Mesenchymal stem cell (in vitro differentiated cells and primary cell): ENCODE results near the gene CDC37L1.
A peak's percentile ranks its signal among the peaks of the same experiment; 100 is the strongest.

Experiments used
- DNase-seq: peaks from one replicate; pipeline ENCODE4 v3.0.0-alpha.2; 2013
- H2AFZ ChIP-seq: one replicate; pipeline ENCODE4 v1.6.1; 2013; ENCODE audit warnings: low read depth, mild to moderate bottlenecking, control low read depth, inconsistent platforms, low read length, moderate library complexity
- H2AK5ac ChIP-seq: 2 replicates; pipeline ENCODE4 v1.6.1; 2013; ENCODE audit warnings: low read length, moderate library complexity, mild to moderate bottlenecking, inconsistent platforms; ENCODE audit not compliant: severe bottlenecking
- H2BK120ac ChIP-seq: one replicate; pipeline ENCODE4 v1.6.1; 2013; ENCODE audit warnings: low read depth, mild to moderate bottlenecking, inconsistent platforms, low read length, moderate library complexity
- H2BK12ac ChIP-seq, 2 experiments: one replicate each; pipeline ENCODE4 v1.6.1; 2013; ENCODE audit warnings: inconsistent platforms in 2 of 2, low read length in 2 of 2, mild to moderate bottlenecking in 2 of 2, moderate library complexity in 2 of 2, control low read depth in 1 of 2
- H2BK15ac ChIP-seq: one replicate; pipeline ENCODE4 v1.6.1; 2013; ENCODE audit warnings: mild to moderate bottlenecking, low read depth, inconsistent platforms; ENCODE audit not compliant: poor library complexity, severe bottlenecking
- H2BK5ac ChIP-seq: 2 replicates; pipeline ENCODE4 v1.6.1; 2013; ENCODE audit warnings: low read depth, mild to moderate bottlenecking, low read length, control low read depth, inconsistent platforms; ENCODE audit not compliant: poor library complexity, severe bottlenecking
- H3K14ac ChIP-seq, 2 experiments: one replicate each; pipeline ENCODE4 v1.6.1; 2013; ENCODE audit warnings: inconsistent platforms in 2 of 2, low read length in 2 of 2, control low read depth in 1 of 2, mild to moderate bottlenecking in 1 of 2, moderate library complexity in 1 of 2
- H3K18ac ChIP-seq, 2 experiments: one replicate each; pipeline ENCODE4 v1.6.1; 2013; ENCODE audit warnings: inconsistent platforms in 2 of 2, low read length in 2 of 2, control low read depth in 1 of 2, low read depth in 1 of 2, mild to moderate bottlenecking in 1 of 2
- H3K23ac ChIP-seq, 2 experiments: one replicate each; pipeline ENCODE4 v1.6.1; 2013; ENCODE audit warnings: inconsistent platforms in 2 of 2, low read length in 2 of 2, mild to moderate bottlenecking in 2 of 2, moderate library complexity in 2 of 2, control low read depth in 1 of 2
- H3K27ac ChIP-seq: 2 replicates; pipeline ENCODE4 v1.5.1; 2013; ENCODE audit warnings: mild to moderate bottlenecking, moderate library complexity, low read length, control low read depth, inconsistent platforms; ENCODE audit not compliant: poor library complexity, severe bottlenecking
- H3K27me3 ChIP-seq, 2 experiments: 2 replicates each; pipeline versions ENCODE4 v1.6.1 to v1.7.0; 2013; ENCODE audit warnings: low read length in 2 of 2, mild to moderate bottlenecking in 2 of 2, moderate library complexity in 2 of 2, control low read depth in 1 of 2, inconsistent platforms in 1 of 2; ENCODE audit not compliant: control insufficient read depth in 1 of 2, insufficient read depth in 1 of 2
- H3K36me3 ChIP-seq, 2 experiments: 2 replicates each; pipeline versions ENCODE4 v1.6.1 to v1.7.0; 2013; ENCODE audit warnings: low read length in 2 of 2, control low read depth in 1 of 2, inconsistent platforms in 1 of 2, low read depth in 1 of 2, mild to moderate bottlenecking in 1 of 2; ENCODE audit not compliant: insufficient read depth in 2 of 2, control insufficient read depth in 1 of 2
- H3K4ac ChIP-seq, 2 experiments: one replicate each; pipeline ENCODE4 v1.6.1; 2013; ENCODE audit warnings: inconsistent platforms in 2 of 2, low read length in 2 of 2, mild to moderate bottlenecking in 2 of 2, moderate library complexity in 2 of 2, control low read depth in 1 of 2, low read depth in 1 of 2
- H3K4me1 ChIP-seq: 2 replicates; pipeline ENCODE4 v1.6.1; 2013; ENCODE audit warnings: low read depth, low read length, control low read depth; ENCODE audit not compliant: control insufficient read depth, insufficient read depth
- H3K4me2 ChIP-seq: 2 replicates; pipeline ENCODE4 v1.6.1; 2013; ENCODE audit warnings: low read length, mild to moderate bottlenecking, inconsistent platforms; ENCODE audit not compliant: poor library complexity, severe bottlenecking
- H3K4me3 ChIP-seq, 2 experiments: 2 replicates each; pipeline versions ENCODE4 v1.5.1 to v1.7.0; 2013; ENCODE audit warnings: low read length in 2 of 2, mild to moderate bottlenecking in 2 of 2, control low read depth in 1 of 2, low read depth in 1 of 2; ENCODE audit not compliant: insufficient read depth in 1 of 2
- H3K79me1 ChIP-seq: replicated peaks from 2 replicates; pipeline ENCODE4 v1.6.1; 2013; ENCODE audit warnings: mild to moderate bottlenecking, control low read depth, low read length, inconsistent platforms; ENCODE audit not compliant: poor library complexity, severe bottlenecking
- H3K9ac ChIP-seq: 2 replicates; pipeline ENCODE4 v1.7.0; 2013; ENCODE audit warnings: mild to moderate bottlenecking, low read length, moderate library complexity
- H3K9me3 ChIP-seq: 2 replicates; pipeline ENCODE4 v1.7.0; 2013; ENCODE audit warnings: mild to moderate bottlenecking, low read length; ENCODE audit not compliant: control insufficient read depth
- H4K8ac ChIP-seq: one replicate; pipeline ENCODE4 v1.6.1; 2013; ENCODE audit warnings: inconsistent platforms, mild to moderate bottlenecking, low read length, moderate library complexity
- H4K91ac ChIP-seq: one replicate; pipeline ENCODE4 v1.6.1; 2013; ENCODE audit warnings: mild to moderate bottlenecking, low read length, inconsistent platforms
- WGBS: methylation state at CpG from one replicate; pipeline ENCODE4 v1.1.7; 2013; ENCODE audit warnings: mixed read lengths; 5-methylcytosine and 5-hydroxymethylcytosine counted together

CDC37L1 gene

DNA sequence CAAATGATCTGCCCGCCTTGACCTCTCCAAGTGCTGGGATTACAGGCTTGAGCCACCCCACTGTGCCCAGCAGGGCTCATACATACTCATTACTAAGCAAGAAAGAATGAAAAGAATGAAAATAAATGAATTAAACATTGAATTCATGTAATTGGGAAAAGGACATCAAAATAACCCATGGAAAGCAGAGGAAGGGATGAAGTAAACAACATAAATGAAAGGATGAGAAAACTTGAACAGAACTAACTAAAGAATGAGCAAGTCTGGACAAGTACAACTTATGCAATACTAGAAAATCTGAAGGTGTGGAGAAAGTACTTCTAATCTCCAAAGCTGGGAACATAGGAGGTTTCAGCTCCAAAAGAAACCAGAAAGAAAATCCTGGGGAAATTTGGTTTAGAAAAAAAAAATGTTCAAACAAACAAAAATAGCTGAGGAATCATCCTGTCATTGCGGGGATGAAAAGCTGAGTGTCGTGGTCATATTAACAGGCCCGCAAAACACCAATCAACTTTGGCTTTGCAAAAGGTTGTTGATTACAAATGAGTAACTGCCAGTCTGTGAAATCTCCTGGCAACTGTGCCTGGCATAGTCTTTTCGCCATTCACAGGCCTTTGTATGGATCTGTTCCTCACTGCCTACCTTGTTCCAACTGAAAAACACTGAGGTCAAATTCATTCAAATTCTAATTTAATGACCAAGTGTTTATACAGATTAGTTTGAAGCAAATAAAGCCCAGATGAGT is 63.9 kb downstream of the CDC37L1 start:
- H3K4me1 ChIP-seq: peaks cover 15% of the 10 kb centered on the region
- H3K4me2 ChIP-seq: no peak overlapping the region
- H3K14ac ChIP-seq: no peak overlapping the region
- H3K27me3 ChIP-seq: no peaks in the 10 kb centered on the region
- H2BK120ac ChIP-seq: no peak overlapping the region
- peak overlapping the region; percentile 6 for H3K9ac ChIP-seq
- H2BK5ac ChIP-seq: no peak overlapping the region
- no peak overlapping the region for H4K8ac ChIP-seq
- H3K18ac ChIP-seq: peak overlapping the region in 1 of 2 experiments; percentile 61
- H3K9me3 ChIP-seq: no peaks in the 10 kb centered on the region
- WGBS: 72% methylated on average over 5 of the region's 5 CpGs
- H3K23ac ChIP-seq: no peak overlapping the region
- H3K36me3 ChIP-seq: no peaks in the 10 kb centered on the region
- H3K4me3 ChIP-seq: no peak overlapping the region
- H3K27ac ChIP-seq: peak overlapping the region; percentile 39
- no peak overlapping the region for H2AK5ac ChIP-seq
- H2BK15ac ChIP-seq: no peak overlapping the region
- DNase-seq: peak; percentile 22
- no peak overlapping the region for H4K91ac ChIP-seq
- H3K79me1 ChIP-seq: peaks cover 2% of the 10 kb centered on the region
- H2AFZ ChIP-seq: no peak overlapping the region
- H3K4ac ChIP-seq: peak overlapping the region in 1 of 2 experiments; percentile 3
- no peak overlapping the region for H2BK12ac ChIP-seq

DNA sequence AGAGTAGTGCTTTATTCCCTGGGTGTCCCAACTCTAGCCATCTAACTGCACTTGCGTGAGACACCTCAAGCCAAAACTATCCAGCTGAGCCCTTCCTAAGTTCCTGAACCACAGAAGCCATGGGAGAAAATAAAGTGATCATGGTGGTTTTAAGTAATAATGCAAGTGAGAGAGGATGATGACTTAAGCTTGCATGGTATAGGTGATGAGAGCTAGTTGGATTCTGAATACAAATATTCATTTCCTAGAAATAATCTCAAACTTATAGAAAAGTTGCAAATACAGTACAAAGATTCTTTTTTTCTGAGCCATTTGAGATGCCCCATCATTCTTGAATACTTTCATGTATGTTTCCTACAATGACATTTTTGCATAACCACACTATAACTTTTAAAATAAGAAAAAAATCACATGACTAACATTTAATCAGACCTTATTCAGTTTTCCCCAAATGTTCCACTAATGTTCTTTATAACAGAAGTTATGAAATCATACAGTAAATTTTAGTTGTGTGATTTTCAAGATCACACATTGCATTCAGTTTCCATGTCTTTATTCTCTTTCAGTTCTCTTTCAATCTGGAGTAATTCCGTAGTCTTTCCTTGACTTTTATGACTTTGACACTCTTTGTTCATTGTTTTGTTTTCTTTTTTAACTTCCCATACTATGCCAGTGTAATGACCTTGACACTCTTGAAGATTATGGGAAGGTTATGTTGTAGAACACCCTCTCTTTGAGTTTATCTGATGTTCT is 67.1 kb downstream of the CDC37L1 start:
- Histone ChIP-seq H3K9ac (no peak overlapping the region), H3K23ac (no peak overlapping the region), H3K4ac (no peak overlapping the region), H2BK15ac (no peak overlapping the region), H3K4me3 (no peak overlapping the region), H2BK12ac (no peak overlapping the region), H4K8ac (no peak overlapping the region), H2BK120ac (no peak overlapping the region), H3K14ac (no peak overlapping the region), H3K4me1 (peaks cover 7% of the 10 kb centered on the region), H3K4me2 (no peak overlapping the region), H3K79me1 (no peaks in the 10 kb centered on the region), H4K91ac (no peak overlapping the region), H3K9me3 (no peaks in the 10 kb centered on the region), H2AFZ (no peak overlapping the region), H3K36me3 (no peaks in the 10 kb centered on the region), H3K27me3 (no peaks in the 10 kb centered on the region), H3K27ac (no peak overlapping the region), H2BK5ac (no peak overlapping the region), H3K18ac (no peak overlapping the region), H2AK5ac (no peak overlapping the region)
- DNase-seq: no peak
- WGBS: no CpG with 5 or more reads among the region's 2 CpGs

DNA sequence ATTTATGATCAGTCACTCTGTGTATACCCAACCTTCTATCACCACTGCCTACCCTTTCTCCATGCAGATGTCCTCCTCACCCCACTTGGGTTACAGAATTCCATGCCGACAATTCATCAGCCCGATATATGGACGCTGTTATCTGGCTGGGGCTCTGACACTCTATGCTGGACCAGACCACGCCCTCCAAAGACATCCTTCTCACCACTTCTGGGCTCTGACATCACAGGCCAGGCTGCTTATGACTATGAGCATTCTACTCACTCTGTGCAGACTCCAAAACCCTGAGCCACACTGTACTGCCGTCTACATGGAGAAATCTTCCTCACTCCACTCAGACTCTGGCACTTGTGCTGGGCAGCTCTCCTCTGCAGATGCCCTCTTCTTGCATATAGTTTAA is 69.2 kb downstream of the CDC37L1 start:
- no peak overlapping the region for H3K4ac ChIP-seq
- H3K9me3 ChIP-seq: no peaks in the 10 kb centered on the region
- no peak overlapping the region for H2AK5ac ChIP-seq
- H2BK120ac ChIP-seq: no peak overlapping the region
- no peak for DNase-seq
- H2BK5ac ChIP-seq: no peak overlapping the region
- no peak overlapping the region for H3K4me3 ChIP-seq
- WGBS: 83% methylated on average over 5 of the region's 5 CpGs
- H2AFZ ChIP-seq: no peak overlapping the region
- H3K4me2 ChIP-seq: no peak overlapping the region
- H3K23ac ChIP-seq: no peak overlapping the region
- no peak overlapping the region for H2BK15ac ChIP-seq
- no peak overlapping the region for H4K91ac ChIP-seq
- H4K8ac ChIP-seq: no peak overlapping the region
- no peaks in the 10 kb centered on the region for H3K4me1 ChIP-seq
- no peak overlapping the region for H3K27ac ChIP-seq
- H2BK12ac ChIP-seq: no peak overlapping the region
- no peaks in the 10 kb centered on the region for H3K36me3 ChIP-seq
- no peak overlapping the region for H3K14ac ChIP-seq
- no peaks in the 10 kb centered on the region for H3K79me1 ChIP-seq
- H3K18ac ChIP-seq: no peak overlapping the region
- H3K9ac ChIP-seq: no peak overlapping the region
- H3K27me3 ChIP-seq: no peaks in the 10 kb centered on the region

DNA sequence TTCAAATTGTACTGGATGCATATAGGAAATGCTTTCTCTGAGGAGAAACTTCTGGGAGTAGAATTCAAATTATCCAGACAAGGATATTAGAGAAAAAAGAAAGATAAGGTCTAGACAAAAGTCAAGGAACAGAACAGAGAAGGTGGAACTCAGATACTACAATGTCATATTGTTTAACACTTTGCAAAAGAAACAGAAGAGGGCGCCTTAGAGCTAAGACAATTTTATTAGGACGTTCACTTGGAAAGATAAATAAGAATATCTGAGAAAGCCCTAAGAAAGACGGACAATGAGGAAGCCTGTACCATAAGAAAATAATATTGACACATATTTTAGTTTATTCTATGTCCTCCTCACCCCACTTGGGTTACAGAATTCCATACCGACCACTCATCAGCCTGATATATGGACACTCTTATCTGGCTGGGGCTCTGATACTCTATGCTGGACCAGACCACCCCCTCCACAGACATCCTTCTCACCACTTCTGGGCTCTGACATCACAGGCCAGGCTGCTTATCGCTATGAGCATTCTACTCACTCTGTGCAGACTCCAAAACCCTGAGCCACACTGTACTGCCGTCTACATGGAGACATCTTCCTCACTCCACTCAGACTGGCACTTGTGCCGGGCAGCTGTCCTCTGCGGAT is 70.8 kb downstream of the CDC37L1 start:
- Histone ChIP-seq H3K23ac (no peak overlapping the region), H2AFZ (no peak overlapping the region), H3K14ac (no peak overlapping the region), H3K27me3 (no peaks in the 10 kb centered on the region), H2BK5ac (no peak overlapping the region), H3K9me3 (no peaks in the 10 kb centered on the region), H2BK120ac (no peak overlapping the region), H3K4me3 (no peak overlapping the region), H2BK12ac (no peak overlapping the region), H3K4me2 (no peak overlapping the region), H3K27ac (no peak overlapping the region), H4K91ac (no peak overlapping the region), H3K9ac (no peak overlapping the region), H3K36me3 (no peaks in the 10 kb centered on the region), H2BK15ac (no peak overlapping the region), H3K4ac (no peak overlapping the region), H3K18ac (no peak overlapping the region), H2AK5ac (no peak overlapping the region), H3K79me1 (no peaks in the 10 kb centered on the region), H4K8ac (no peak overlapping the region), H3K4me1 (peaks cover 2% of the 10 kb centered on the region)
- peak; percentile 68 for DNase-seq
- 65% methylated on average over 3 of the region's 8 CpGs for WGBS
